Stimulated activated CD4-positive, alpha-beta T cell treated with anti-CD3 and anti-CD28 coated beads, Interleukin-4, amount 100 ng/mL, for 48 hours (primary cell): Measurements from ENCODE around the gene DNAJC12.
A peak's percentile ranks its signal among the peaks of the same experiment; 100 is the strongest.
"Not testable (repeated sequence)": the region's sequence is repeated elsewhere in the genome, so short reads cannot be mapped to it uniquely, and the experiment has no call there.

Experiments used
- DNase-seq, 2 donors: peaks; one replicate each; pipeline ENCODE4 v3.0.0-alpha.2; 2020; ENCODE audit warnings: low read depth in 2 of 2

DNAJC12 gene

GRCh38 chr10:67763499-67764011 lies 74.4 kb downstream of the DNAJC12 start:
- peak; percentile 66 to 70 for DNase-seq

- not testable (repeated sequence) for DNase-seq
Observed at GRCh38 chr10:67762567-67762966, 75.4 kb downstream of the DNAJC12 start.

- no peak for DNase-seq
Observed at GRCh38 chr10:67760272-67760671, 77.7 kb downstream of the DNAJC12 start.
